CD4-positive, alpha-beta memory T cell (primary cell): ENCODE results near the gene JCAD. TPM values are rescaled to one million over a fixed set of nuclear protein-coding genes. Genes with fewer than 3 reads are reported as not detected.

Experiments
- CTCF ChIA-PET: fragments of 350-600 bp; sonication (Branson Sonifier 250); formaldehyde crosslinking; loops from one replicate; lab custom pipeline; 2021; ENCODE audit warnings: inconsistent platforms; ENCODE audit not compliant: partially characterized antibody; lab: Charles Lee
- POLR2A ChIA-PET: fragments of 350-600 bp; sonication (Branson Sonifier 250); formaldehyde crosslinking; loops from one replicate; lab custom pipeline; 2021; ENCODE audit not compliant: partially characterized antibody; lab: Charles Lee
- DNase-seq, 5 donors: peaks; one replicate each; pipeline versions ENCODE4 v3.0.0 to v3.0.0-alpha.2; 2020 to 2022; ENCODE audit warnings: mixed read lengths in 1 of 5
- H3K27ac ChIP-seq: one replicate; pipeline ENCODE4 v1.7.0; 2013; ENCODE audit warnings: low read depth, low read length
- H3K27me3 ChIP-seq: 2 replicates; pipeline ENCODE4 v1.7.0; 2013; ENCODE audit warnings: mild to moderate bottlenecking, low read length, moderate library complexity; ENCODE audit not compliant: insufficient read depth
- H3K36me3 ChIP-seq: 2 replicates; pipeline ENCODE4 v1.7.0; 2013; ENCODE audit warnings: mild to moderate bottlenecking, low read length, moderate library complexity; ENCODE audit not compliant: insufficient read depth
- H3K4me1 ChIP-seq: 2 replicates; pipeline ENCODE4 v1.7.0; 2013; ENCODE audit warnings: mild to moderate bottlenecking, low read length, moderate library complexity; ENCODE audit not compliant: insufficient read depth
- H3K4me3 ChIP-seq, 2 donors: one replicate each; pipeline ENCODE4 v1.7.0; 2013; ENCODE audit warnings: low read length in 2 of 2, mild to moderate bottlenecking in 1 of 2
- H3K9me3 ChIP-seq, 2 donors: one replicate each; pipeline ENCODE4 v1.7.0; 2013; ENCODE audit warnings: low read length in 2 of 2, control low read depth in 1 of 2; ENCODE audit not compliant: control insufficient read depth in 1 of 2
- H3K27ac Mint-ChIP-seq, 7 donors: one replicate each; pipeline ENCODE4 v1.8.0; 2020 to 2021; ENCODE audit warnings: mixed read lengths in 7 of 7, mild to moderate bottlenecking in 6 of 7, inconsistent platforms in 3 of 7, moderate library complexity in 3 of 7
- H3K27me3 Mint-ChIP-seq, 2 donors: one replicate each; pipeline ENCODE4 v1.8.0; 2020 to 2021; ENCODE audit warnings: mixed read lengths in 2 of 2
- H3K36me3 Mint-ChIP-seq, 2 donors: one replicate each; pipeline ENCODE4 v1.8.0; 2020 to 2021; ENCODE audit warnings: mixed read lengths in 2 of 2, inconsistent platforms in 1 of 2, mild to moderate bottlenecking in 1 of 2
- H3K4me1 Mint-ChIP-seq, 4 donors: one replicate each; pipeline ENCODE4 v1.8.0; 2020 to 2021; ENCODE audit warnings: mixed read lengths in 4 of 4, mild to moderate bottlenecking in 1 of 4
- H3K4me3 Mint-ChIP-seq, 8 donors: one replicate each; pipeline ENCODE4 v1.8.0; 2020 to 2021; ENCODE audit warnings: mixed read lengths in 8 of 8, mild to moderate bottlenecking in 7 of 8, moderate library complexity in 6 of 8, inconsistent platforms in 3 of 8
- H3K9me3 Mint-ChIP-seq, 8 donors: one replicate each; pipeline ENCODE4 v1.8.0; 2020 to 2021; ENCODE audit warnings: mixed read lengths in 8 of 8, mild to moderate bottlenecking in 5 of 8, inconsistent platforms in 3 of 8, moderate library complexity in 1 of 8
- intact Hi-C: fragments of 100-400 bp; cut with micrococcal nuclease; formaldehyde crosslinking; loops from one replicate; pipeline ENCODE4 v1.15.1; 2023
- polyA plus RNA-seq, 2 donors: library from polyadenylated mRNA; unstranded; fragments of 300-500 nt; fragmentation: Illumina TruSeq; gene quantifications; one replicate each; pipeline ENCODE4 v1.2.3, GENCODE V29; 2021
- total RNA-seq, 2 experiments: library from RNA; stranded (reverse); gene quantifications; one replicate each; pipeline ENCODE4 v1.2.3, GENCODE V29; 2021

Gene JCAD
- total and polyA plus RNA-seq, 4 experiments from 2014 or later = not detected

GRCh38 chr10:30051220-30051619 is 8.2 kb downstream of the JCAD start:
- no peak for DNase-seq
- no peak overlapping the region for H3K27ac Mint-ChIP-seq
- peaks cover 18 to 30% (median 23%) of the 10 kb centered on the region in 4 donors for H3K4me1 Mint-ChIP-seq
- H3K27me3 ChIP-seq = peaks cover 8% of the 10 kb centered on the region
- H3K27me3 Mint-ChIP-seq = peaks cover 44 to 51% of the 10 kb centered on the region in 2 donors
- H3K9me3 ChIP-seq = no peaks in the 10 kb centered on the region
- H3K9me3 Mint-ChIP-seq = no peaks in the 10 kb centered on the region
- no peaks in the 10 kb centered on the region for H3K36me3 Mint-ChIP-seq
- H3K4me3 ChIP-seq = no peak overlapping the region
- H3K4me3 Mint-ChIP-seq = no peak overlapping the region
- CTCF ChIA-PET = no interaction called here
- POLR2A ChIA-PET = no interaction called here
- no peak overlapping the region for H3K27ac ChIP-seq
- intact Hi-C loops = no loop called here
- peaks cover 24% of the 10 kb centered on the region for H3K4me1 ChIP-seq
- H3K36me3 ChIP-seq = no peaks in the 10 kb centered on the region

- Histone ChIP-seq H3K4me3 (no peak overlapping the region), H3K27me3 (peaks cover 8% of the 10 kb centered on the region), H3K9me3 (no peaks in the 10 kb centered on the region), H3K4me1 (peaks cover 24% of the 10 kb centered on the region), H3K36me3 (no peaks in the 10 kb centered on the region), H3K27ac (no peak overlapping the region)
- Mint-ChIP-seq H3K4me1 (peaks cover 18 to 30% (median 23%) of the 10 kb centered on the region in 4 donors), H3K9me3 (no peaks in the 10 kb centered on the region), H3K36me3 (no peaks in the 10 kb centered on the region), H3K27ac (no peak overlapping the region), H3K27me3 (peaks cover 47 to 50% of the 10 kb centered on the region in 2 donors), H3K4me3 (no peak overlapping the region)
- intact Hi-C loops = no loop called here
- no peak for DNase-seq
- ChIA-PET POLR2A (interaction anchor here (0.9 kb wide), 1 partner anchor 23 kb away, joined by 3 read pairs; no protein-coding TSS in a partner anchor), CTCF (no interaction called here)
Observed at GRCh38 chr10:30050411-30050810, 9.0 kb downstream of the JCAD start.

GRCh38 chr10:30048768-30049517 is 10.4 kb downstream of the JCAD start:
- no peak for DNase-seq
- Histone ChIP-seq H3K27me3 (peaks cover 8% of the 10 kb centered on the region), H3K9me3 (no peaks in the 10 kb centered on the region), H3K4me3 (no peak overlapping the region), H3K4me1 (peaks cover 24% of the 10 kb centered on the region), H3K36me3 (no peaks in the 10 kb centered on the region), H3K27ac (no peak overlapping the region)
- H3K27ac Mint-ChIP-seq = no peak overlapping the region
- ChIA-PET POLR2A (interaction anchor here (0.9 kb wide), 1 partner anchor 21 kb away, joined by 3 read pairs; no protein-coding TSS in a partner anchor), CTCF (no interaction called here)
- H3K27me3 Mint-ChIP-seq = peaks cover 54 to 56% of the 10 kb centered on the region in 2 donors
- H3K4me1 Mint-ChIP-seq = peaks cover 18 to 30% (median 23%) of the 10 kb centered on the region in 4 donors
- no peaks in the 10 kb centered on the region for H3K36me3 Mint-ChIP-seq
- intact Hi-C loops = loop anchor here (1.0 kb wide), 1 partner anchor 49 kb away; no protein-coding TSS in a partner anchor
- H3K4me3 Mint-ChIP-seq = peak overlapping the region in 7 of 8 donors; percentile 2 to 85 (median 41)
- H3K9me3 Mint-ChIP-seq = no peaks in the 10 kb centered on the region

- intact Hi-C loops = no loop called here
- Mint-ChIP-seq H3K36me3 (no peaks in the 10 kb centered on the region), H3K4me3 (peak overlapping the region; percentile 10 to 85 (median 75)), H3K9me3 (no peaks in the 10 kb centered on the region), H3K27ac (peak overlapping the region in 2 of 7 donors; percentile 39 to 46), H3K4me1 (peaks cover 18 to 30% (median 23%) of the 10 kb centered on the region in 4 donors), H3K27me3 (peaks cover 54 to 60% of the 10 kb centered on the region in 2 donors)
- Histone ChIP-seq H3K27me3 (peaks cover 8% of the 10 kb centered on the region), H3K4me3 (no peak overlapping the region), H3K4me1 (peaks cover 24% of the 10 kb centered on the region), H3K9me3 (no peaks in the 10 kb centered on the region), H3K27ac (no peak overlapping the region), H3K36me3 (no peaks in the 10 kb centered on the region)
- POLR2A ChIA-PET = no interaction called here
- peak; percentile 23 to 52 (median 34) for DNase-seq
- CTCF ChIA-PET = no interaction called here
Observed at GRCh38 chr10:30047924-30048531, 11.4 kb downstream of the JCAD start.

- peaks cover 54 to 59% of the 10 kb centered on the region in 2 donors for H3K27me3 Mint-ChIP-seq
- peaks cover 8% of the 10 kb centered on the region for H3K27me3 ChIP-seq
- DNase-seq = no peak
- no peaks in the 10 kb centered on the region for H3K36me3 ChIP-seq
- ChIA-PET POLR2A (no interaction called here), CTCF (no interaction called here)
- peak overlapping the region in 1 of 7 donors; percentile 46 for H3K27ac Mint-ChIP-seq
- peaks cover 18 to 30% (median 23%) of the 10 kb centered on the region in 4 donors for H3K4me1 Mint-ChIP-seq
- H3K27ac ChIP-seq = no peak overlapping the region
- peaks cover 24% of the 10 kb centered on the region for H3K4me1 ChIP-seq
- no peaks in the 10 kb centered on the region for H3K36me3 Mint-ChIP-seq
- H3K9me3 ChIP-seq = no peaks in the 10 kb centered on the region
- intact Hi-C loops = no loop called here
- H3K9me3 Mint-ChIP-seq = no peaks in the 10 kb centered on the region
- H3K4me3 ChIP-seq = no peak overlapping the region
- H3K4me3 Mint-ChIP-seq = peak overlapping the region in 3 of 8 donors; percentile 78 to 85 (median 79)
Observed at GRCh38 chr10:30047430-30047829, 12.0 kb downstream of the JCAD start.

- peaks cover 8% of the 10 kb centered on the region for H3K27me3 ChIP-seq
- Mint-ChIP-seq H3K36me3 (no peaks in the 10 kb centered on the region), H3K4me1 (peaks cover 18 to 30% (median 23%) of the 10 kb centered on the region in 4 donors), H3K27ac (no peak overlapping the region), H3K9me3 (peaks cover 0 to 2% (median 0%) of the 10 kb centered on the region in 8 donors), H3K4me3 (peak overlapping the region in 1 of 8 donors; percentile 13), H3K27me3 (peaks cover 58 to 59% of the 10 kb centered on the region in 2 donors)
- no peak for DNase-seq
- H3K4me1 ChIP-seq = peaks cover 24% of the 10 kb centered on the region
- ChIA-PET CTCF (no interaction called here), POLR2A (interaction anchor here (1.5 kb wide), 1 partner anchor 19 kb away, joined by 6 read pairs; no protein-coding TSS in a partner anchor)
- no peaks in the 10 kb centered on the region for H3K36me3 ChIP-seq
- intact Hi-C loops = no loop called here
- H3K27ac ChIP-seq = no peak overlapping the region
- H3K4me3 ChIP-seq = no peak overlapping the region
- H3K9me3 ChIP-seq = no peaks in the 10 kb centered on the region
Observed at GRCh38 chr10:30046476-30046875, 12.9 kb downstream of the JCAD start.

GRCh38 chr10:30045961-30046360 is 13.4 kb downstream of the JCAD start:
- no peak overlapping the region for H3K4me3 Mint-ChIP-seq
- Histone ChIP-seq H3K27ac (no peak overlapping the region), H3K9me3 (no peaks in the 10 kb centered on the region), H3K27me3 (peaks cover 8% of the 10 kb centered on the region), H3K4me1 (peaks cover 24% of the 10 kb centered on the region), H3K4me3 (no peak overlapping the region), H3K36me3 (no peaks in the 10 kb centered on the region)
- peaks cover 18 to 30% (median 23%) of the 10 kb centered on the region in 4 donors for H3K4me1 Mint-ChIP-seq
- CTCF ChIA-PET = no interaction called here
- POLR2A ChIA-PET = interaction anchor here (1.5 kb wide), 1 partner anchor 19 kb away, joined by 6 read pairs; no protein-coding TSS in a partner anchor
- intact Hi-C loops = no loop called here
- H3K9me3 Mint-ChIP-seq = peaks cover 0 to 2% (median 0%) of the 10 kb centered on the region in 8 donors
- H3K27ac Mint-ChIP-seq = no peak overlapping the region
- no peak for DNase-seq
- no peaks in the 10 kb centered on the region for H3K36me3 Mint-ChIP-seq
- peaks cover 57% of the 10 kb centered on the region in 2 donors for H3K27me3 Mint-ChIP-seq
